ENCODE data around the gene RC3H1.

RC3H1 gene

DNA sequence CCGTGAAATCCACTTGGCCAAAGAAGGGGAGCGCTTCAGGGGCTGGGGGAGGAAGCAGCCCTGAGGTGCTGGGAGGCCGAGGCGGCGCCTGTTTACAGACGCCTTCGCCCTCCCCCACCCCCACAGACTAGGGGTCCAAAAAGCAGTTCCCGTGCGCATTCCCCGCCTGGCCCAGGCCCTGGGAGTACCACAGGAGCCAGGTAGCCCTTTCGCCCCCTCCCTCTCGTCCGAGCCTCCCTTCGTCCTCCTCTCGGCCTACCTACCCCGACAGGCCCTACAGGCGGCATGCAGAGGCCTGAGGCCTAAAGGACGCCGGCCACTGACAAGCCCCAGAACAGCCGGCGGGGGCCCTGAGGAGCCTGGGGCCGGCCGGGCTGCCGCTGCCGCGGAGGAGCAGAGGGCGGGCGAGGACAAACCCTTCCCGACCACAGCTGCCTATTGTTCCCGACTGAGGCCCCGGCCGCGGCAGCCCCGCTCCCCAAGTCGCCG, 522 bp downstream of the RC3H1 start:
- H3K4me3 ChIP-seq (ENCODE audit: low read depth, low read length): peak overlapping the region; percentile 91
- peak; percentile 67 for DNase-seq (ENCODE audit: low read depth)
- TF ChIP-seq MAX (IDR thresholded peaks at IDR 0.05; ENCODE audit: low read depth, low read length): no peak
- no peak for TF ChIP-seq POLR2A (IDR thresholded peaks at IDR 0.05; ENCODE audit: extremely low read depth, insufficient read length)

DNA sequence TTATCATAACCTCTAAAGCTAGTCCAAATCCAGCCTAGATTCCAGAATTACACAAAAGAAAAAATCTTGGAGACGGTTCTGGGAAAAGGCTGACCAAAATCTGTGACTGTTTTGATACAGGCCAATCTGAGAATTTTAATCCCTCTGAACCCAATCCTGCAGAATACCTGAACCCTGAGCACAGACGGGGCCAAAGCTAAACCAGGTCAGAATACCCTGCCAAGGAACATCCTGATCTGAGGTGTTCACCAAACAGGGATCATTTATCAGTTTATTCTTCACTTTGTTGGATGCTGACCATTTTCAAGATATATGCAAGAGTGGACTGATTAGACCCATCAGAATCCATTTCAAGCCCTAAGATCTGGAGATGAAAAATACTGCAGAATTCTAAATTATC, 3.6 kb downstream of the RC3H1 start:
- DNase-seq (ENCODE audit: low read depth): no peak
- TF ChIP-seq MYC (IDR thresholded peaks at IDR 0.05; ENCODE audit: low read depth, low read length) (no peak), POLR2A (IDR thresholded peaks at IDR 0.05; ENCODE audit: extremely low read depth, insufficient read length) (no peak), MAX (IDR thresholded peaks at IDR 0.05; ENCODE audit: low read depth, low read length) (no peak)
- TF ChIP-seq, protein P1, sequence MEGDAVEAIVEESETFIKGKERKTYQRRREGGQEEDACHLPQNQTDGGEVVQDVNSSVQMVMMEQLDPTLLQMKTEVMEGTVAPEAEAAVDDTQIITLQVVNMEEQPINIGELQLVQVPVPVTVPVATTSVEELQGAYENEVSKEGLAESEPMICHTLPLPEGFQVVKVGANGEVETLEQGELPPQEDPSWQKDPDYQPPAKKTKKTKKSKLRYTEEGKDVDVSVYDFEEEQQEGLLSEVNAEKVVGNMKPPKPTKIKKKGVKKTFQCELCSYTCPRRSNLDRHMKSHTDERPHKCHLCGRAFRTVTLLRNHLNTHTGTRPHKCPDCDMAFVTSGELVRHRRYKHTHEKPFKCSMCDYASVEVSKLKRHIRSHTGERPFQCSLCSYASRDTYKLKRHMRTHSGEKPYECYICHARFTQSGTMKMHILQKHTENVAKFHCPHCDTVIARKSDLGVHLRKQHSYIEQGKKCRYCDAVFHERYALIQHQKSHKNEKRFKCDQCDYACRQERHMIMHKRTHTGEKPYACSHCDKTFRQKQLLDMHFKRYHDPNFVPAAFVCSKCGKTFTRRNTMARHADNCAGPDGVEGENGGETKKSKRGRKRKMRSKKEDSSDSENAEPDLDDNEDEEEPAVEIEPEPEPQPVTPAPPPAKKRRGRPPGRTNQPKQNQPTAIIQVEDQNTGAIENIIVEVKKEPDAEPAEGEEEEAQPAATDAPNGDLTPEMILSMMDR (IDR thresholded peaks at IDR 0.05; ENCODE audit: low read depth, low read length): no peak
- peak overlapping the region; percentile 33 for H3K4me3 ChIP-seq (ENCODE audit: low read depth, low read length)

DNA sequence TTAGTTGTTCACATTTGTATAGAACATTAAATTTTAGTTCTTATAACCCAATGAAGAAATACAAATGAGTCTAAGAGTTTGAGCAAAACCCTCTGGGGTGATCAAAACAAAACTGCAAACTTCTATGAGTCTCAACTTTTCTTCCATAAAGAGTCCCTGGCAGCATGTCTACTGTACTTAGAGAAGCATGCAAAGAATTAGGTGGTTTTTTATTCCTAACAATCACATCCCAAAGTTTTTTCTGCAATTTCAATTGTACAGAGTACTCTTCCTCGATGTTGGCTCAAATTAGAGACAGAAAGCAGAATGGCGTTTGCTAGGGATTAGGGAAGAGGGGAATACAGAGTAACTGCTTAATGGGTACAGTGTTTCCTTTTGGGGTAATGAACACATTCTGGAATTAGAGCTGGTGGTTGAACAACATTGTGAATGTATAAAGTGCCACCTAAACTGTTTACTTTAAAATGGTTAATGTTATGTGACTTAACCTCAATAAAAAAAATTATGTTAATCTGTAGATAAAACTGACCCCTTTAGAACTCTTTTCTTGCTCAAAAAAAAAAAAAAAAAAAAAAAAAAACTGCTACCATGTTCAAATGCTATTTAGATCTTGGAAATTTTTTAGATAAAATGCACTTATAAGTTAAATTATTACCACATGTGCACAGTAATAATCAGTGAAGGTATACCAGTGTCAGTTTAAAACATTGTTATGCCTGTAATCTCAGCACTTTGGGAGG, 4.8 kb downstream of the RC3H1 start:
- DNase-seq (ENCODE audit: low read depth): no peak
- H3K4me3 ChIP-seq (ENCODE audit: low read depth, low read length): peak overlapping the region; percentile 26
- no peak for TF ChIP-seq MYC (IDR thresholded peaks at IDR 0.05; ENCODE audit: low read depth, low read length)
- TF ChIP-seq, protein P1 (IDR thresholded peaks at IDR 0.05; ENCODE audit: low read depth, low read length): no peak
- no peak for TF ChIP-seq MAX (IDR thresholded peaks at IDR 0.05; ENCODE audit: low read depth, low read length)
- TF ChIP-seq POLR2A (IDR thresholded peaks at IDR 0.05; ENCODE audit: extremely low read depth, insufficient read length): no peak

DNA sequence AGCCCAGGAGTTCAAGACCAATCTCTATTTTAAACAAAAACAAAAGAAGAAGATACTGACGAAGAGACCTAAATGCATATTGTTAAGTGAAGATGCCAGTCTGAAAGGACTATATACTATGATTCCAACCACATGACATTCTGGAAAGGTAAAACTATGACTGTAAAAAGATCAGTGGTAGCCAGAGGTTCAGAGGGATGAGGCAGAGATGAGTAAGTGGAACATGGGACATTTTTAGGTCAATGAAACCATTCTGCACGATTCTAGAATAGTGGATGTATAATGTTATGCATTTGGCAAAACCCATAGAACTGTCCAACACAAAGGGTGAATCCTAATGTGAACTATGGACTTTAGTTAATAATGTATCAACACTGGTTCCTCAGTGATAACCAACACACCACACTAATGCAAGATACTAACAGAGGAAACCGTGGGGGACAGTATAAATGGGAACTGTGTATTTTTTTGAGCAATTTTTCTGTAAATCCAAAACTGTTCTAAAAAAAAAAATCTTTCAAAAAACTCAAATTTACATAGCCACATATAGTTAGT, 8.2 kb downstream of the RC3H1 start:
- DNase-seq (ENCODE audit: low read depth): no peak
- TF ChIP-seq POLR2A (IDR thresholded peaks at IDR 0.05; ENCODE audit: extremely low read depth, insufficient read length): no peak
- no peak for TF ChIP-seq MYC (IDR thresholded peaks at IDR 0.05; ENCODE audit: low read depth, low read length)
- TF ChIP-seq MAX (IDR thresholded peaks at IDR 0.05; ENCODE audit: low read depth, low read length): no peak
- TF ChIP-seq, protein P1 (IDR thresholded peaks at IDR 0.05; ENCODE audit: low read depth, low read length): no peak
- H3K4me3 ChIP-seq (ENCODE audit: low read depth, low read length): no peak overlapping the region

DNA sequence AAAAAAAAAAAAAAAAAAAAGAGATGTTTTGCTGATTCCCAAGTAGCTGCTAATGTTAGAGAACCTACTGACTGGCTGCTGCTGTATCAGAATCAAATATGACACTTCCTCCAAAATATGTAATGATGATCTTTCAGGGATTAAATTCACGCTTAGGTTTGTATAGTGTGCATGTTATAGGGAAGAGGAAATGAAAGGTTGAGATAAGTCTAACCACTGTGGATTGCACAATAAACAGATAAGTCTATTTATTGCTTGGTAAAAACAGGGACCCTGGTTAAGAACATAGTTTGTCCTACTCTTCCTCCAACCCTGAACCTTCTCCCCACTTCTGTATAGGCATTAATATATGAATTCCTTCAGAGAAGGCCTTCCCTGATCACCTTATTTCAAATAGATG, 13.2 kb downstream of the RC3H1 start:
- TF ChIP-seq MAX (IDR thresholded peaks at IDR 0.05; ENCODE audit: low read depth, low read length): no peak
- TF ChIP-seq, protein P1 (IDR thresholded peaks at IDR 0.05; ENCODE audit: low read depth, low read length): no peak
- TF ChIP-seq POLR2A (IDR thresholded peaks at IDR 0.05; ENCODE audit: extremely low read depth, insufficient read length): no peak

GRCh38 chr1:174008269-174008668, 13.9 kb downstream of the RC3H1 start:
- TF ChIP-seq, protein P1 (IDR thresholded peaks at IDR 0.05; ENCODE audit: low read depth, low read length): no peak
- TF ChIP-seq MAX (IDR thresholded peaks at IDR 0.05; ENCODE audit: low read depth, low read length): no peak
- TF ChIP-seq MYC (IDR thresholded peaks at IDR 0.05; ENCODE audit: low read depth, low read length): no peak
- TF ChIP-seq POLR2A (IDR thresholded peaks at IDR 0.05; ENCODE audit: extremely low read depth, insufficient read length): no peak
- DNase-seq (ENCODE audit: low read depth): peak; percentile 49
- H3K4me3 ChIP-seq (ENCODE audit: low read depth, low read length): peak overlapping the region; percentile 13

More for the DNA sequence above, 13.2 kb downstream of the RC3H1 start:
- DNase-seq (ENCODE audit: low read depth): peak; percentile 81
- peak overlapping the region; percentile 28 for H3K4me3 ChIP-seq (ENCODE audit: low read depth, low read length)

All from NB4 (cell line).